GM19324 (cell line): ENCODE results near the gene GRIP1.

Experiments
- ATAC-seq: cut with Tn5 transposase; IDR thresholded peaks from one replicate; pipeline ENCODE4 v1.9.1; 2021; ENCODE audit warnings: mild to moderate bottlenecking, moderate library complexity; ENCODE audit not compliant: unreplicated experiment, low FRiP score

GRIP1 gene

GRCh38 chr12:66301944-66302826 lies 376.7 kb downstream of the GRIP1 start, which contains the start of gene HELB:
Gene HELB, plus strand, starts transcription at chr12:66302493. Its CDS starts 111 bp downstream, at chr12:66302604.
- ATAC-seq, result peak; percentile 94

- ATAC-seq, result no peak
Observed at GRCh38 chr12:66297923-66298322, 381.0 kb downstream of the GRIP1 start.
